SIG-M5 treated with dmso at 0.1 percent for 504 hours (cell line): ENCODE measurements around the gene SNRPA.
"Not testable (repeated sequence)": the region's sequence is repeated elsewhere in the genome, so short reads cannot be mapped to it uniquely, and the experiment has no call there.

Experiments
- DNase-seq: peaks from one replicate; lab custom pipeline; 2025; ENCODE audit not compliant: unreplicated experiment; lab: John Stamatoyannopoulos, UW

Gene SNRPA

GRCh38 chr19:40776364-40776763, 25.4 kb downstream of the SNRPA start:
- no peak for DNase-seq

- peak; percentile 96 for DNase-seq
These were observed 26.1 kb downstream of the SNRPA start for GRCh38 chr19:40776932-40777644.

GRCh38 chr19:40777645-40777936, 26.6 kb downstream of the SNRPA start:
- no peak for DNase-seq

GRCh38 chr19:40777937-40778705, 27.1 kb downstream of the SNRPA start, which contains the start of gene RAB4B:
Gene RAB4B, plus strand, starts transcription at chr19:40778247. Its CDS starts 129 bp downstream, at chr19:40778376.
- DNase-seq, result peak; percentile 98

GRCh38 chr19:40778706-40779284, 27.8 kb downstream of the SNRPA start:
- DNase-seq, result peak; percentile 31

GRCh38 chr19:40780582-40780981, 29.6 kb downstream of the SNRPA start:
- DNase-seq, result no peak

- DNase-seq, result no peak
These were observed 30.1 kb downstream of the SNRPA start for GRCh38 chr19:40781140-40781539.

- no peak for DNase-seq
These were observed 32.7 kb downstream of the SNRPA start for GRCh38 chr19:40783711-40784110.

- not testable (repeated sequence) for DNase-seq
These were observed 33.1 kb downstream of the SNRPA start for GRCh38 chr19:40784146-40784545.

- DNase-seq, result no peak
These were observed 34.5 kb downstream of the SNRPA start for GRCh38 chr19:40785526-40785925.

GRCh38 chr19:40786060-40787037, 35.3 kb downstream of the SNRPA start:
- no peak for DNase-seq

- DNase-seq, result no peak
These were observed 40.3 kb downstream of the SNRPA start for GRCh38 chr19:40791349-40791748.

GRCh38 chr19:40791996-40792395, 41.0 kb downstream of the SNRPA start:
- no peak for DNase-seq

- no peak for DNase-seq
These were observed 46.4 kb downstream of the SNRPA start for GRCh38 chr19:40797166-40797962.

GRCh38 chr19:40797963-40798682, 47.1 kb downstream of the SNRPA start:
- DNase-seq, result peak; percentile 62

- peak; percentile 98 for DNase-seq
These were observed 47.9 kb downstream of the SNRPA start, which contains the start of gene EGLN2 for GRCh38 chr19:40798683-40799557. Gene EGLN2, plus strand, starts transcription at chr19:40799191. Its CDS starts 1,382 bp downstream, at chr19:40800573.

GRCh38 chr19:40799558-40800338, 48.7 kb downstream of the SNRPA start:
- peak; percentile 20 for DNase-seq
